GM12878 (cell line): ENCODE results near the gene ERC1. TPM values are rescaled to one million over a fixed set of nuclear protein-coding genes. Genes with fewer than 3 reads are reported as not detected.

Source experiments
- ATF7 ChIP-seq: fragments of 450-650 bp; IDR thresholded peaks from 2 replicates; pipeline ENCODE4 v1.6.1; 2016; ENCODE audit warnings: low read depth, mild to moderate bottlenecking
- CBFB ChIP-seq: IDR thresholded peaks from 2 replicates; pipeline ENCODE4 v1.6.1; 2016; ENCODE audit warnings: antibody characterized with exemption, low read depth
- CEBPB ChIP-seq, 2 experiments: fragments of 150-350 bp in 1 of 2; IDR thresholded peaks; 2 replicates each; pipeline ENCODE4 v1.6.1; 2012 to 2014; ENCODE audit warnings: low read depth in 2 of 2, low read length in 2 of 2, borderline replicate concordance in 1 of 2, inconsistent platforms in 1 of 2
- IKZF2 ChIP-seq, 2 experiments: fragments of 450-650 bp; IDR thresholded peaks; 2 replicates each; pipeline ENCODE4 v1.6.1; 2017; ENCODE audit warnings: mild to moderate bottlenecking in 2 of 2, moderate library complexity in 2 of 2
- LARP7 ChIP-seq: fragments of 450-650 bp; IDR thresholded peaks from 2 replicates; pipeline ENCODE4 v1.6.1; 2017; ENCODE audit warnings: mild to moderate bottlenecking
- MTA2 ChIP-seq: fragments of 450-650 bp; IDR thresholded peaks from 2 replicates; pipeline ENCODE4 v1.6.1; 2016; ENCODE audit warnings: low read depth, mild to moderate bottlenecking, moderate library complexity
- MXI1 ChIP-seq: fragments of 150-350 bp; IDR thresholded peaks from 2 replicates; pipeline ENCODE4 v1.6.1; 2011; ENCODE audit warnings: low read depth, mild to moderate bottlenecking, inconsistent platforms, low read length, improper control_type of control experiment
- MYB ChIP-seq: fragments of 150-350 bp; IDR thresholded peaks from 2 replicates; pipeline ENCODE4 v1.6.1; 2014; ENCODE audit warnings: mild to moderate bottlenecking, low read depth, low read length, borderline replicate concordance
- NBN ChIP-seq: fragments of 450-650 bp; IDR thresholded peaks from 2 replicates; pipeline ENCODE4 v1.6.1; 2016
- NR2C2 ChIP-seq: IDR thresholded peaks from 2 replicates; pipeline ENCODE4 v1.6.1; 2011; ENCODE audit warnings: borderline replicate concordance, low read depth; ENCODE audit not compliant: control insufficient read depth, insufficient read length
- RELA ChIP-seq: fragments of 450-650 bp; IDR thresholded peaks from 2 replicates; pipeline ENCODE4 v1.8.0; 2014; ENCODE audit warnings: borderline replicate concordance; ENCODE audit not compliant: partially characterized antibody
- SPI1 ChIP-seq: IDR thresholded peaks from 2 replicates; pipeline ENCODE4 v1.6.1; 2011; ENCODE audit warnings: low read depth, mild to moderate bottlenecking, low read length, moderate library complexity, borderline replicate concordance; ENCODE audit not compliant: insufficient read depth
- ZBED1 ChIP-seq: IDR thresholded peaks from 2 replicates; pipeline ENCODE4 v1.6.1; 2016; ENCODE audit warnings: borderline replicate concordance
- ZNF24 ChIP-seq: fragments of 450-650 bp; IDR thresholded peaks from 2 replicates; pipeline ENCODE4 v1.6.1; 2017; ENCODE audit warnings: antibody characterized with exemption, mild to moderate bottlenecking
- polyA plus RNA-seq, 11 experiments: library from polyadenylated mRNA; depleted of rRNA in 4 of 11; unstranded in 6 of 11; stranded (reverse) in 5 of 11; fragments of >200 nt; fragmentation: Nextera tagmentation in 4 of 11; fragmentation: Illumina TruSeq in 1 of 11; extraction: Ambion mirVana in 4 of 11; extraction: Trizol in 1 of 11; gene quantifications; 1 replicate in 1 of 11; 2 replicates in 10 of 11; pipeline versions ENCODE4 v1.2.1 to v1.2.3, GENCODE V29; 2011 to 2016; ENCODE audit warnings: inconsistent platforms in 2 of 11, missing spikeins in 2 of 11, low read depth in 1 of 11
- total RNA-seq, 4 experiments: library from RNA; depleted of rRNA in 3 of 4; stranded (reverse); fragments of >200 nt in 3 of 4; fragmentation: Illumina TruSeq in 1 of 4; extraction: Trizol in 1 of 4; gene quantifications; 2 replicates each; pipeline versions ENCODE4 v1.2.1 to v1.2.3, GENCODE V29; 2013 to 2021
- TF ChIP-seq, protein P1 (sequence below): fragments of 450-650 bp; IDR thresholded peaks from 2 replicates; pipeline ENCODE4 v1.6.1; 2017; ENCODE audit warnings: borderline replicate concordance

Gene ERC1
- total and polyA plus RNA-seq, 10 of the 15 experiments (the other 5 are each of a cell fraction or from before 2014, with no cell fraction given), result 0.75 to 8.0 (median 5.0) TPM

DNA sequence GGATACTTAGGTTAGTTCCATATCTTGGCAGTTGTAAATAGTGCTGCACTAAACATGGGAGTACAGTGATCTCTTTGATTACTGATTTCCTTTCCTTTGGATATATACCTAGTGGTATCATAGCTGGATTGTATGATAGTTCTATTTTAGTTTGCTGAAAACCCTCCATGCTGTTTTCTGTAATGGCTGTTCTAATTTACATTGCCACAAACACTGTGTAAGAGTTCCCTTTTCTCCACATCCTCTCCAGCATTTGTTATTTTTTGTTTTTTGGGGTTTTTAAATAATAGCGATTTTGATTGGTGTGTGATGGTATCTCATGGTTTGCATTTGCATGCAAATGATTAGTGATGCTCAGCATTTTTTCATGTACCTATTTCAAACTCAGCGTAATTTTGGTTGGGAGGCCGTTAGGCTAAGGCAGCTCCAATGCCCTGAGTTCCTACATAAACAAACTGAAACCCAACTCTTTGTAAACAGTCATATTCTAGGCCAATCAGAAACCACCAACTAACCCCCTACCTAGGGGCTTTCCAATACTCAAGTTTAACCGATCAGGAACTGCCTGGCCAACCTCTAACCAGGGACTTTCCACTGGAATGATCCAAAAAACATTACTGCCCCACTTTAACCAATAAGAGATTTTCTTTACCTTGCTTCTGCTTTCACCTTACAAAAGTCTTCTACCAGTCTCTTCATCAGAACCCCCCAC, 431.7 kb downstream of the ERC1 start (continued):
- TF ChIP-seq, protein P1, sequence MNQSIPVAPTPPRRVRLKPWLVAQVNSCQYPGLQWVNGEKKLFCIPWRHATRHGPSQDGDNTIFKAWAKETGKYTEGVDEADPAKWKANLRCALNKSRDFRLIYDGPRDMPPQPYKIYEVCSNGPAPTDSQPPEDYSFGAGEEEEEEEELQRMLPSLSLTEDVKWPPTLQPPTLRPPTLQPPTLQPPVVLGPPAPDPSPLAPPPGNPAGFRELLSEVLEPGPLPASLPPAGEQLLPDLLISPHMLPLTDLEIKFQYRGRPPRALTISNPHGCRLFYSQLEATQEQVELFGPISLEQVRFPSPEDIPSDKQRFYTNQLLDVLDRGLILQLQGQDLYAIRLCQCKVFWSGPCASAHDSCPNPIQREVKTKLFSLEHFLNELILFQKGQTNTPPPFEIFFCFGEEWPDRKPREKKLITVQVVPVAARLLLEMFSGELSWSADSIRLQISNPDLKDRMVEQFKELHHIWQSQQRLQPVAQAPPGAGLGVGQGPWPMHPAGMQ, result no peak
- TF ChIP-seq RELA (peak; percentile 67), CEBPB (IDR thresholded peaks at IDR 0.05; ENCODE audit: borderline replicate concordance in 1 of 2, low read depth in 2 of 2, low read length in 2 of 2) (no peak), NR2C2 (no peak), MYB (peak; percentile 23; the same call in 1 of the 2 replicates), LARP7 (no peak), ZNF24 (0 out of 2 replicates have a peak, but pooled peaks have one; percentile 30), ATF7 (0 out of 2 replicates have a peak, but pooled peaks have one; percentile 21), NBN (peak; percentile 46; the same call in 1 of the 2 replicates), IKZF2 (IDR thresholded peaks at IDR 0.05) (peak in 1 of 2 experiments; percentile 62; a peak in 3 of 4 replicates), MXI1 (no peak), MTA2 (peak; percentile 22; the same call in 1 of the 2 replicates), ZBED1 (no peak), SPI1 (peak; percentile 18; the same call in 1 of the 2 replicates), CBFB (no peak)
